Measurements from ENCODE around the gene SP4. TPM values are rescaled to one million over a fixed set of nuclear protein-coding genes. Genes with fewer than 3 reads are reported as not detected.

The SP4 gene
- total RNA-seq, 6 experiments from 2014 or later = 2.3 to 3.6 (median 2.9) TPM

DNA sequence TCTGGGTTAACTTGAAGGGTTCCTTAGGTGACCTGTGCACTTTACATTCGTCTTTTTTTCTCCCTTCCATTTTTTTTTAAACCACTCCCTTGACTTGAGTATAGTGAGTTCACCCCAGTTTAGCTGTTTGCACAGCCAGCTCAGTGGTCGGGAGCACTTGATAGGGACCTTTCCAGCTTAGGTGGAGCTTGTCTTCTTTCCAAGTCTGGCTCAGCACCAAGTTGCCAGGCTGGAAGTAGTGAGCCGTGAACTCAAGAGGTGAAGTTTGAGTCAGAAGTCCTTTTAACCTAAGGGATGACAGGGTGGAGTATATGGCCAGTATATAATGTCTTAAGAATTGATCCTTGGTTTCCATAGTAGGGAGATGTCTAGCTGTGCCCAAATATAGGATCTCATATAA, 122.2 kb downstream of the SP4 start:
- H3K27ac Mint-ChIP-seq = no peak overlapping the region
- no peaks in the 10 kb centered on the region; the same call in 1 of the 2 replicates for H3K9me3 Mint-ChIP-seq
- no peaks in the 10 kb centered on the region for H3K4me1 Mint-ChIP-seq (ENCODE audit: low read depth)
- H3K4me3 Mint-ChIP-seq = no peak overlapping the region
- H3K36me3 Mint-ChIP-seq (ENCODE audit: low read depth) = no peaks in the 10 kb centered on the region
- TF ChIP-seq, protein P1, sequence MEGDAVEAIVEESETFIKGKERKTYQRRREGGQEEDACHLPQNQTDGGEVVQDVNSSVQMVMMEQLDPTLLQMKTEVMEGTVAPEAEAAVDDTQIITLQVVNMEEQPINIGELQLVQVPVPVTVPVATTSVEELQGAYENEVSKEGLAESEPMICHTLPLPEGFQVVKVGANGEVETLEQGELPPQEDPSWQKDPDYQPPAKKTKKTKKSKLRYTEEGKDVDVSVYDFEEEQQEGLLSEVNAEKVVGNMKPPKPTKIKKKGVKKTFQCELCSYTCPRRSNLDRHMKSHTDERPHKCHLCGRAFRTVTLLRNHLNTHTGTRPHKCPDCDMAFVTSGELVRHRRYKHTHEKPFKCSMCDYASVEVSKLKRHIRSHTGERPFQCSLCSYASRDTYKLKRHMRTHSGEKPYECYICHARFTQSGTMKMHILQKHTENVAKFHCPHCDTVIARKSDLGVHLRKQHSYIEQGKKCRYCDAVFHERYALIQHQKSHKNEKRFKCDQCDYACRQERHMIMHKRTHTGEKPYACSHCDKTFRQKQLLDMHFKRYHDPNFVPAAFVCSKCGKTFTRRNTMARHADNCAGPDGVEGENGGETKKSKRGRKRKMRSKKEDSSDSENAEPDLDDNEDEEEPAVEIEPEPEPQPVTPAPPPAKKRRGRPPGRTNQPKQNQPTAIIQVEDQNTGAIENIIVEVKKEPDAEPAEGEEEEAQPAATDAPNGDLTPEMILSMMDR (IDR thresholded peaks at IDR 0.05) = no peak
- DNase-seq = no peak
- no peaks in the 10 kb centered on the region; the same call in 1 of the 2 replicates for H3K27me3 Mint-ChIP-seq (ENCODE audit: insufficient read depth)

DNA sequence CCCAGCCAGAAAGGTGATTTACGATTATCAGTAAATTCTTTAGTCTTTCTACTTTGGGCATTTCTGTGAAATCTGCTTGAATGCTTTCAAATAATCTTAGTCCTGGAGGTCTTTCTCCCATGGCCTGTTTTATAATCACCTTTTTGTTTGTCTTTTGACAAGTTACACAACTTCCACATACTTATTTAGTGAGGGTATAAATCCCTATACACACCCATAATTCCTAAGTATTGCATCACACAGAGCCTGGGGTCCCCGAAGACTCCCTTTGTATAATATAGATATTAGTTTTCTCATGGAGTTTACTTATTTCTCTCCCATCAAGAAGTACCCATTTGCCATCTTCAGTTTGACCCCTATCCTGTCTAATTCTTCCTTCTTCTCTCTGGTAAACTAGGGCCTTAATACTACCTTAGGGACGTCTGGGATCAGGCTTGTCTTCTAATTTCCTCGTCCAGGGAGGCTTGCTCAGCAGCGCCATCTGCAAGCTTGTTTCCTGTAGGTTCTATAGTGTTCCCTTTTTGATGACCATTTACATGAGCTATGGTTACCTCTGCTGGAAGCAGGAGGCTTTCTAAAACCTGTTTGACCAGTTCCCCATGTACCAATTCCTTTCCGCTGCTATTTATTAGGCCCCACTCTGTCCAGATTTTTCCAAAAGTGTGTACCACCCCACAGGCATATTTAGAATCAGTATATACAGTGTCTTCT, 123.1 kb downstream of the SP4 start:
- H3K4me3 Mint-ChIP-seq = no peak overlapping the region
- no peaks in the 10 kb centered on the region; the same call in 1 of the 2 replicates for H3K27me3 Mint-ChIP-seq (ENCODE audit: insufficient read depth)
- no peaks in the 10 kb centered on the region for H3K4me1 Mint-ChIP-seq (ENCODE audit: low read depth)
- no peaks in the 10 kb centered on the region for H3K36me3 Mint-ChIP-seq (ENCODE audit: low read depth)
- no peak for DNase-seq
- TF ChIP-seq, protein P1 (IDR thresholded peaks at IDR 0.05) = no peak
- no peak overlapping the region for H3K27ac Mint-ChIP-seq
- no peaks in the 10 kb centered on the region; the same call in 1 of the 2 replicates for H3K9me3 Mint-ChIP-seq

DNA sequence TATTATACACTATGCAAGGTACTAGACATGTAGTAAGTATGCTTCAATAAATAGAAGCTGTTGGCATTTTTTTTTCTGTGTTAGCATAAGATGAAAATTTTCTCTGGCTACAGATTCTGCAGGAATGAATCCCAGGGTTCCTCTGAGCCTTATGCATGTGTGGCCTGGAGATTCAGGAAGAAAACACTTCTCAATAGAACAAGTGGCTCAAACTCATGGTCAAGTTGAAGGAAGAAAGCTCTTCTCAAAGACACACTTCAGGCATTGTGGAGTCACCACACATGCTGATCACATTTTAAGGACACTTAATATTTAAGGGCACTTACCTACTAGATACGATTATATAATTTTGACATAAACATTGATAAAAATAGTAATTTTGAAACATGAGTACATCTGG, 134.5 kb downstream of the SP4 start:
- Mint-ChIP-seq H3K4me1 (ENCODE audit: low read depth) (no peaks in the 10 kb centered on the region), H3K9me3 (no peaks in the 10 kb centered on the region), H3K27ac (no peak overlapping the region), H3K36me3 (ENCODE audit: low read depth) (no peaks in the 10 kb centered on the region), H3K4me3 (no peak overlapping the region), H3K27me3 (ENCODE audit: insufficient read depth) (peaks cover 4% of the 10 kb centered on the region)
- no peak for DNase-seq
- TF ChIP-seq, protein P1 (IDR thresholded peaks at IDR 0.05) = no peak

Small RNA genes lying within 50 kb of the gene (microRNA-seq; reads per million reads assigned to microRNA genes)
- not detected for gene MIR1183

Other genes with a start within 250 kb of the SP4 start
- gene DNAH11, start 115.0 kb downstream of the SP4 start, total RNA-seq (2021; fragmentation: NEBNext Ultra II Directional; extraction: Animal tissue kit (Norgen Biotek cat#: 25700)) = 1 to 10 TPM; 1.2 to 2.4 (median 2.1) TPM

Data from HFFc6 (cell line).